NCI-H2227 treated with DMSO at 0.1 percent for 48 hours (cell line): ENCODE measurements around the gene GPR21.

Experiments used
- DNase-seq: peaks from one replicate; lab custom pipeline; 2025; lab: John Stamatoyannopoulos, UW

The GPR21 gene

GRCh38 chr9:123033864-123034601, 566 bp downstream of the GPR21 start:
- no peak for DNase-seq

GRCh38 chr9:123034881-123035510, 1.5 kb downstream of the GPR21 start:
- no peak for DNase-seq

GRCh38 chr9:123035791-123036190, 2.3 kb downstream of the GPR21 start:
- no peak for DNase-seq

DNA sequence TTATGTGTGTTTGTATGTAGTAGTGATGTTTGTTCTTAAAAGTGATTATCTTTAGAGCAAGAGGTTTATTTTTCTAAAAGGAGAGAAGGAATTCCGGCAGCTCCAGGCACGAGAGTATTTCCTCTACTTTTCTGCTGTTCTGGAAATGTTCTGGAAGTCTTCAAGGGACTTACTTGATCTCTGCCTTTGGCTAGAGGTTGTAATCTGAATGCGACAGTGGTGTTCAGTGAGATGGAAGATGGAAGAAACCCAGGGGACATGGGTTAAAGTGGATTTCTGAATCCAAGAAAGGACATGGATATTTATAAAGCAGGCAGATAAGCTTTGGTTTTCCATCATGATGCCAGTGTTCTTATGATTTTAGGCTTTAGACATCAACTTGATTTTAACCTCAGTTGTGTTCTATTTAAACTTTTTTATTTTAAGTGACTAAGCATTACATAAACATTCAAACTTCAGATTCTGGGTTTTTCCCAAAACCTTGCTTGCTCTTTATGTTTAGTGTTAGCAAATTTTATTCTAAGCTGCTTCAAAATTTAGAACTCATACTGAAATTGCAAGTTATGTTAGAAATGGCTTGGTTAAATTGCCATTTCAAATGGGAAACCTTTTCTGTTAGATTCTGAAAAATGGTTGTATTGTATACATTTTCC, 3.6 kb downstream of the GPR21 start:
- DNase-seq = no peak

DNA sequence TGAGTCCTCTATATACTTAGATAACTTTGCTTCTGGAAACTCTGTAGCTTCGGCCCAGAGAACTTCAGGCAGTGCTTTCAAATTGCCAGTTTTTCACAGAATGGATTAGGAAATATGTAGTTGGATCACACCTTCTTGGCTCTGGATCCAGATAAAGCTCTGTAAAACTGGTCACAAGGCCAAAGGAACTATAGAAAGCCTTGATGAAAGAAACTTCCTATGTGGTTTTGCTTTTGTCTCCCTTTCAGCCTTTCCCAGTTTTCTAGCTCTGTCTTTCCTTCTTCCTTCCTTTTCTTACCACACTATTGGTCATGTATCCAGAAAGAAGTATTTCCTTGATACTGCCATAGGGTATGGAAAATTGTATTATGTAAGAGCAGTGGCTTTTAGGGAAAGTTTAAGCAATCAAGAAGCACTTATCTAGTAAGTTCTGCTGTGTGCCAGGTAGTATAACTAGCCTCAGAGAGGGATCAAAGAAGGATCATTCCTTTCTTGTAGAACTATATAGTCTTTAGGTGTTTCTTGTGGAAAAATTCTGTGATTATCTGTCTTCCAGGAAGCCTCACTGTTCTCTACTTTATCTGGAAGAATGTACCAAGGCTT, 6.3 kb downstream of the GPR21 start:
- DNase-seq = no peak

GRCh38 chr9:123040801-123041200, 7.3 kb downstream of the GPR21 start:
- DNase-seq = no peak

GRCh38 chr9:123041489-123041888, 8.0 kb downstream of the GPR21 start:
- DNase-seq = no peak

- DNase-seq = no peak
Measured at GRCh38 chr9:123043081-123043939, 9.8 kb downstream of the GPR21 start.

DNA sequence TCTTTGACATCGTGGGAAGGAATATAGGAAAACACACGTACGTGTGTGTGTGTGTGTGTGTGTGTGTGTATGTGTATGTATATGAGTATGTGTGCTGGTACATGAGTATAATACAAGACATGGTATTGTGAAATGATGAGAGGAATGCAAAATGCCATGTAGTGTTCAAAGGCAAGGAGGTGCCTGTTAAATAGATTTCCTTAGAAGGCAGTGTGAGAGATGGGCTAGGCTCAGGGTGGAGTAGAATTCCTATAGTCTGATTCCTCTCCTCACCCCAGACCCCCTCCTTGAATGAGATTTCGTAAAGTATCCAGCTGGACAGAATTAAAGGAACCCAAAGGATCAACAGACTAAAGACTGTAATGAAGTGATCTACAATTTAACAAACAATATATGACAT, 11.1 kb downstream of the GPR21 start:
- no peak for DNase-seq

DNA sequence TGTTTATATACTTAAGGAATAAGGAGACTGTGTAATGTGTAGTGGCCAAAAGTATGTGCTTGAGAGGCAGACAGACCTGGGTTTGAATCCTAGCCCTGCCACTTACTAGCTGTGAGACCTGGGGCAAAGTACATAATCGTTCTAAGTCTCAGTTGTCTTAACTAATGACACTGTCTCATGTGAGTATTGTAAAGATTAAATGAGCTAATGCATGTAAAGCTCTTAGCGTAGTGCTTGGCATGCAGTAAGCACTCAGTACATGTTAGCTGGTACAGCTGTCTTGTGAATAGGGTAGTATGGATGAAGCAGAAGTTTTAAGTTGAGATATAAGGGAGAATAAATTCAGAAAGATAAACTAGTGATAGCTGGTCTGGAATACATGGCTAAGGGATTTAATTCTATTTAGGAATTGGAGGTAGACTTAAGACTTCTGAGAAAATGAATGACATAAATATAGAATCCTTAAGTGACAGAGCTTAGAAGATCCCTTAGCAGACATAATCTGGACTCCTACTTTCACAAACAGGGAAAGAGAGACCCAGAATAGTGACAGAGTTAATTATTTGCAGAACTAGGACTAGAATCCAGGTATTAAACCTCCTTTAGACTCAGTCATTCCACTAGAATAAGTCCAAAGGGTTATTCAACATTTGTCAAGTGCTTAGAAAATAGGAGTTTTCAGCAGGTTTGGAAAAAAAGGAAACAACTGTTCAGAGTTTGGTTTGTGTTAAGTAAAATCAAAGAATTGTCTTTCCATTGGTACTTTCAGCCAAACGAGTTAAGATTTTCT, 13.1 kb downstream of the GPR21 start:
- DNase-seq = no peak

- no peak for DNase-seq
Measured at GRCh38 chr9:123048748-123049147, 15.3 kb downstream of the GPR21 start.

GRCh38 chr9:123049589-123050222, 16.2 kb downstream of the GPR21 start:
- DNase-seq = no peak

DNA sequence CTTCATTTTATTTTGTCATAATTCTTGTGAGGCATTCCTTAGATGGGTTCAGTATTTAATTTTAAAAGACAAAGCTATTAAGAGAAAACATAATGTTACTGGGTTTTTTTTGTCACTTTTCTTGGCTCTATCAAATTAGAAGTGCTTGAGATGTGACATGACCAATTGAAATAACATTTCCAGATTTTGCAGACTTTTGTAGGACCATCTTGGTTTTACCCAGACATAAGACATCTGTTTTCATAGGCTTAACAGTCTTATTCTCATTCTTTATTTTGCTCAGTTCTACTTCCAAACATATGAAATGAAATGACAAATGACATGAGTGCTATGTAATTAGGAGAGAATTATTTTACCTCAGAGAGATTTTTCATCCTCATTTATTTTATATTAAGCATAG, 19.6 kb downstream of the GPR21 start:
- DNase-seq = no peak

GRCh38 chr9:123053711-123054110, 20.2 kb downstream of the GPR21 start:
- no peak for DNase-seq

GRCh38 chr9:123058834-123059233, 25.4 kb downstream of the GPR21 start:
- DNase-seq = no peak

GRCh38 chr9:123059472-123060220, 26.2 kb downstream of the GPR21 start:
- DNase-seq = no peak

DNA sequence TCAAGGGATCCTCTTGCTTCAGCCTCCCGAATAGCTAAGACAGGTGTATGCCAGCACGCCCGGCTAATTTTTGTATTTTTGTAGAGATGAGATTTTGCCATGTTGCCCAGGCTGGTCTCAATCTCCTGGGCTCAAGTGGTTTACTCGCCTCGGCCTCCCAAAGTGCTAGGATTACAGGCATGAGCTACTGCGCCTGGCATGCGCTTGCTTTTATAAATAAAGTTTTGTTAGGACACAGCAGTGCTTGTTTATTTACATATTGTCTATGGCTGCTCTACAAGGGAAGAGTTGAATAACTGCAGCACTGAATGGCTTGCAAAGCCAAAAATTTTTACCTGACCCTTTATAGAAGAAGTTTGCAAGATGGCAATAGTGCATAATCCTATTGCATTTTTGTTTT, 27.7 kb downstream of the GPR21 start:
- no peak for DNase-seq

- DNase-seq = no peak
Measured at GRCh38 chr9:123062351-123063176, 29.1 kb downstream of the GPR21 start.

- DNase-seq = no peak
Measured at GRCh38 chr9:123063177-123063598, 29.7 kb downstream of the GPR21 start.
